Measurements from ENCODE around the gene CCNF. TPM values are rescaled to one million over a fixed set of nuclear protein-coding genes. Genes with fewer than 3 reads are reported as not detected.

CCNF gene
- polyA plus RNA-seq, 1 donor (not counting 4 experiments of a cell fraction or from before 2014, with no cell fraction given): 3.5 TPM

DNA sequence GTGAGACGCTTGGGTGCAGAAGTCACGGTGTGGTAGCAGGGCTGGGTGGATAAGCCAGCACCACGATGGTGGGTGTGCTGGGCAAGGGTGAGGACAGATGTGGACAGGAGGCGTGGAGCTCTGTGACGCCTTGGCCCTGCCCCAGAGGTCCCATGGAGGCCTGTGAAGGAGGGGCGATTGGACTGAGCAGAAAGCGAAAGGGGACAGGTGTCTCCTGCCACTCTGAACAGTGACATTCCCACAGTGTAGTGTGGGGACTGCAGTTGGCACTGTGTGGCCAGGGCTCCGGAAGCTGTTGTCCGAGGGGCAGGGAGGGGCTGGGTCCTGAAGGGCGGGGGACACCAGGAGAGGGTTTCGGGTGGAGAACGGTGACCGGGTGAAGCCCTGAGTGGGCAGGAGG is 53.0 kb downstream of the CCNF start:
- peaks cover 1% of the 10 kb centered on the region for H3K79me2 ChIP-seq (ENCODE audit: control insufficient read depth, insufficient read depth, low read length)
- H3K4me1 ChIP-seq (ENCODE audit: control insufficient read depth, extremely low read depth, insufficient read depth, low read length): peaks cover 3% of the 10 kb centered on the region
- no peak overlapping the region for H2AFZ ChIP-seq (ENCODE audit: control insufficient read depth, low read length)
- no peaks in the 10 kb centered on the region for H3K9me3 ChIP-seq (ENCODE audit: control insufficient read depth, low read depth, low read length)
- H3K9me1 ChIP-seq (ENCODE audit: control insufficient read depth, extremely low read depth, insufficient read depth, low read length): no peaks in the 10 kb centered on the region
- H3K27me3 ChIP-seq (ENCODE audit: control insufficient read depth, extremely low read depth, insufficient read depth, low read length): no peaks in the 10 kb centered on the region
- no peak overlapping the region for H3K9ac ChIP-seq (ENCODE audit: control insufficient read depth, extremely low read depth, insufficient read depth, low read length)
- no peak overlapping the region for H3K4me3 ChIP-seq (ENCODE audit: control insufficient read depth in 2 of 3, extremely low read depth in 1 of 3, insufficient read depth in 2 of 3, low read depth in 1 of 3, low read length in 3 of 3)
- DNase-seq (ENCODE audit: low read depth, low spot score) (no peak), FAIRE-seq (no peak)
- H3K4me2 ChIP-seq (ENCODE audit: control insufficient read depth, extremely low read depth, insufficient read depth, low read depth, low read length): no peak overlapping the region
- TF ChIP-seq, protein P1, sequence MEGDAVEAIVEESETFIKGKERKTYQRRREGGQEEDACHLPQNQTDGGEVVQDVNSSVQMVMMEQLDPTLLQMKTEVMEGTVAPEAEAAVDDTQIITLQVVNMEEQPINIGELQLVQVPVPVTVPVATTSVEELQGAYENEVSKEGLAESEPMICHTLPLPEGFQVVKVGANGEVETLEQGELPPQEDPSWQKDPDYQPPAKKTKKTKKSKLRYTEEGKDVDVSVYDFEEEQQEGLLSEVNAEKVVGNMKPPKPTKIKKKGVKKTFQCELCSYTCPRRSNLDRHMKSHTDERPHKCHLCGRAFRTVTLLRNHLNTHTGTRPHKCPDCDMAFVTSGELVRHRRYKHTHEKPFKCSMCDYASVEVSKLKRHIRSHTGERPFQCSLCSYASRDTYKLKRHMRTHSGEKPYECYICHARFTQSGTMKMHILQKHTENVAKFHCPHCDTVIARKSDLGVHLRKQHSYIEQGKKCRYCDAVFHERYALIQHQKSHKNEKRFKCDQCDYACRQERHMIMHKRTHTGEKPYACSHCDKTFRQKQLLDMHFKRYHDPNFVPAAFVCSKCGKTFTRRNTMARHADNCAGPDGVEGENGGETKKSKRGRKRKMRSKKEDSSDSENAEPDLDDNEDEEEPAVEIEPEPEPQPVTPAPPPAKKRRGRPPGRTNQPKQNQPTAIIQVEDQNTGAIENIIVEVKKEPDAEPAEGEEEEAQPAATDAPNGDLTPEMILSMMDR (optimal IDR thresholded peaks at IDR 0.05 in 1 of 3, IDR thresholded peaks at IDR 0.05 in 1 of 3, conservative IDR thresholded peaks at IDR 0.05 in 1 of 3; ENCODE audit: extremely low read depth in 1 of 3, insufficient read depth in 2 of 3, low read length in 3 of 3): no peak
- no peak for TF ChIP-seq EZH2 (IDR thresholded peaks at IDR 0.05; ENCODE audit: low read length)
- dilution Hi-C loops (cut with MboI; ENCODE audit: extremely low pct_ligation_motif_present, low sequenced_read_pairs): no loop called here
- H4K20me1 ChIP-seq (ENCODE audit: control insufficient read depth, extremely low read depth, insufficient read depth, low read length): peaks cover 2% of the 10 kb centered on the region
- H3K36me3 ChIP-seq (ENCODE audit: control insufficient read depth in 2 of 2, extremely low read depth in 1 of 2, insufficient read depth in 2 of 2, low read length in 2 of 2): peaks cover 0 to 1% of the 10 kb centered on the region in 2 experiments
- H3K27ac ChIP-seq (ENCODE audit: control insufficient read depth, insufficient read depth, low read length): no peak overlapping the region

DNA sequence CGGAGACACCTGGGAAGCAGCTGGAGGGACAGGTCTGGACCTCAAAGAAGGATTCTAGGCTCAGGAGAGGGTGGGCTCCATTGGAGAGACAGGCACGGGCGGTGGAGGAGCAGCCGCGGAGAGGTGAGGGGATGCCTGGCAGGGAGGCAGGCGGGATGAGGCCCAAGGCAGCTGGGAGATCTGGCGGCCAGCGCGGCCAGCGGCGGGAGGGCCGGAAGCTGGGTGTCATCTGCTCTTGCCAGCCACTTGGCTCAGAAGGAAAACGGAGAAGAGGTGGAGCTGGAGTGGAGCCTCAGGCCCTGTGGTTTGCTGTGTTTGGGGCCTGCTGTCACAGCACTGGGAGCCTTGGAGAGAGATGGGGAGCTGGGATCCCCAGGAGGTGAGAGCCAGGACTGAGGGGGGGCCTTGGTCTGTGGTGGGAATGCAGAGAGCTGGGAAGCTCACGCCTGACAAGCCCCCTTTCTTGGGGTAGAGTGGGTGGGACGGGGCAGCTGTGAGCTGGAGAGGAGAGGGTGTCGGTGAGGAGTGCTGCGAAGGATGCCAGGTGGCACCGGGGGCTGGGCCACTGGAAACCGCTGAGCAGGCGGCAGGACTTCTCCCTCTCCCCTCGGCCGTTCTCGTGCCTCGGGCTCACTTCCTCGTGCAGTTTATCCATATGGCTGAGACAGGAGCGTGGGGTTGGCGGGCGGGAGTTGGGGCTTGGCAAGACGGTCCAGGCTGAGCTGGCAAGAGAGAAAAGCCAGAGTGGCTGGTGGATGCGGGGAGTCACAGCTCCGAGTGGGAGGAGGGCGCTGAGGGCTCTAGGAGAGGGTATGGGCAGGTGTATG is 53.7 kb downstream of the CCNF start:
- no peaks in the 10 kb centered on the region for H3K9me3 ChIP-seq (ENCODE audit: control insufficient read depth, low read depth, low read length)
- no peak for DNase-seq (ENCODE audit: low read depth, low spot score)
- no peak overlapping the region for H3K9ac ChIP-seq (ENCODE audit: control insufficient read depth, extremely low read depth, insufficient read depth, low read length)
- H3K27ac ChIP-seq (ENCODE audit: control insufficient read depth, insufficient read depth, low read length): no peak overlapping the region
- H3K4me3 ChIP-seq (ENCODE audit: control insufficient read depth in 2 of 3, extremely low read depth in 1 of 3, insufficient read depth in 2 of 3, low read depth in 1 of 3, low read length in 3 of 3): no peak overlapping the region
- no peaks in the 10 kb centered on the region for H3K27me3 ChIP-seq (ENCODE audit: control insufficient read depth, extremely low read depth, insufficient read depth, low read length)
- no peak overlapping the region for H3K4me2 ChIP-seq (ENCODE audit: control insufficient read depth, extremely low read depth, insufficient read depth, low read depth, low read length)
- peaks cover 3% of the 10 kb centered on the region for H3K4me1 ChIP-seq (ENCODE audit: control insufficient read depth, extremely low read depth, insufficient read depth, low read length)
- TF ChIP-seq, protein P1 (optimal IDR thresholded peaks at IDR 0.05 in 1 of 3, IDR thresholded peaks at IDR 0.05 in 1 of 3, conservative IDR thresholded peaks at IDR 0.05 in 1 of 3; ENCODE audit: extremely low read depth in 1 of 3, insufficient read depth in 2 of 3, low read length in 3 of 3): no peak
- TF ChIP-seq EZH2 (IDR thresholded peaks at IDR 0.05; ENCODE audit: low read length): no peak
- no peaks in the 10 kb centered on the region for H4K20me1 ChIP-seq (ENCODE audit: control insufficient read depth, extremely low read depth, insufficient read depth, low read length)
- H3K79me2 ChIP-seq (ENCODE audit: control insufficient read depth, insufficient read depth, low read length): peaks cover 1% of the 10 kb centered on the region
- dilution Hi-C loops (cut with MboI; ENCODE audit: extremely low pct_ligation_motif_present, low sequenced_read_pairs): no loop called here
- H2AFZ ChIP-seq (ENCODE audit: control insufficient read depth, low read length): no peak overlapping the region
- H3K9me1 ChIP-seq (ENCODE audit: control insufficient read depth, extremely low read depth, insufficient read depth, low read length): no peaks in the 10 kb centered on the region
- no peak for FAIRE-seq
- peaks cover 0 to 1% of the 10 kb centered on the region in 2 experiments for H3K36me3 ChIP-seq (ENCODE audit: control insufficient read depth in 2 of 2, extremely low read depth in 1 of 2, insufficient read depth in 2 of 2, low read length in 2 of 2)

Data from keratinocyte (primary cell).